PFSK-1 (cell line): Measurements from ENCODE around the gene FBXO21.

Experiments
- POLR2AphosphoS5 ChIP-seq: IDR thresholded peaks from 2 replicates; pipeline ENCODE4 v1.6.1; 2012; ENCODE audit warnings: low read depth, mild to moderate bottlenecking, control low read depth, low read length, moderate library complexity
- SIN3A ChIP-seq: IDR thresholded peaks from 2 replicates; pipeline ENCODE4 v1.6.1; 2012; ENCODE audit warnings: mild to moderate bottlenecking, low read length, moderate library complexity, borderline replicate concordance; ENCODE audit not compliant: insufficient read depth
- TAF1 ChIP-seq: IDR thresholded peaks from 2 replicates; pipeline ENCODE4 v1.6.1; 2012; ENCODE audit warnings: low read length, control low read depth, borderline replicate concordance; ENCODE audit not compliant: insufficient read depth
- TF ChIP-seq, protein P1 (sequence below), 2 experiments: IDR thresholded peaks; 2 replicates each; pipeline versions ENCODE4 v1.6.1 to v1.8.0; 2011 to 2012; ENCODE audit warnings: low read depth in 2 of 2, low read length in 2 of 2, control low read depth in 1 of 2, inconsistent platforms in 1 of 2, mild to moderate bottlenecking in 1 of 2, moderate library complexity in 1 of 2; ENCODE audit not compliant: insufficient read depth in 1 of 2

DNA sequence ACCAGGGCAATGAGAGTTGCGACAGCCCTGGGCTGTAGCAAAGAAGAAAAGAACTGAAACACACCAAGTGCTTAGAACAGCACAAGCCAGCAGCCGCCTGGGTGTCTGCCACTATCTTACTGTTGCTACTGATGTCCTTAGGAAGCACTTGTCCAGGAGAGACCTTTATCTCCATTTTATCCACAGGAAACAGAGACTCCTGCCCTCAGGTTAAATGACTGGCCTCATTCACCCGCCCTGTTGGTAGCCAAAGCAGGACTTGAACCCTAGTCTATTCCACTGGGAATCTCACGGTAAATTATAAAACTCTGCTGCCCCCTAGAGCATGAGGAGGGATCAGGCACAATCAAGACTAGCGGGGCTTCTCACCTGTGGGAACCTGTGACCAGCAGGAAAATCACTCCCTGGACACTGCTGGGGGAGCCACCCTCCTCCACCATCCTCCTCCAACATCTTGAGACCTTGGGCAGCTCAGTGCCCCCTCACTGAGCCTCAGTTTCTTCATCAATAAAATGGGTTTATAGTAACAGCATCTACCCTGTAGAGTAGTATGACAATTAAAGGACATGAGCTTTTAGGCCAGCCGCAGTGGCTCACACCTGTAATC is 70.6 kb downstream of the FBXO21 start:
- no peak for TF ChIP-seq TAF1
- no peak for TF ChIP-seq POLR2AphosphoS5
- no peak for TF ChIP-seq SIN3A
- TF ChIP-seq, protein P1, sequence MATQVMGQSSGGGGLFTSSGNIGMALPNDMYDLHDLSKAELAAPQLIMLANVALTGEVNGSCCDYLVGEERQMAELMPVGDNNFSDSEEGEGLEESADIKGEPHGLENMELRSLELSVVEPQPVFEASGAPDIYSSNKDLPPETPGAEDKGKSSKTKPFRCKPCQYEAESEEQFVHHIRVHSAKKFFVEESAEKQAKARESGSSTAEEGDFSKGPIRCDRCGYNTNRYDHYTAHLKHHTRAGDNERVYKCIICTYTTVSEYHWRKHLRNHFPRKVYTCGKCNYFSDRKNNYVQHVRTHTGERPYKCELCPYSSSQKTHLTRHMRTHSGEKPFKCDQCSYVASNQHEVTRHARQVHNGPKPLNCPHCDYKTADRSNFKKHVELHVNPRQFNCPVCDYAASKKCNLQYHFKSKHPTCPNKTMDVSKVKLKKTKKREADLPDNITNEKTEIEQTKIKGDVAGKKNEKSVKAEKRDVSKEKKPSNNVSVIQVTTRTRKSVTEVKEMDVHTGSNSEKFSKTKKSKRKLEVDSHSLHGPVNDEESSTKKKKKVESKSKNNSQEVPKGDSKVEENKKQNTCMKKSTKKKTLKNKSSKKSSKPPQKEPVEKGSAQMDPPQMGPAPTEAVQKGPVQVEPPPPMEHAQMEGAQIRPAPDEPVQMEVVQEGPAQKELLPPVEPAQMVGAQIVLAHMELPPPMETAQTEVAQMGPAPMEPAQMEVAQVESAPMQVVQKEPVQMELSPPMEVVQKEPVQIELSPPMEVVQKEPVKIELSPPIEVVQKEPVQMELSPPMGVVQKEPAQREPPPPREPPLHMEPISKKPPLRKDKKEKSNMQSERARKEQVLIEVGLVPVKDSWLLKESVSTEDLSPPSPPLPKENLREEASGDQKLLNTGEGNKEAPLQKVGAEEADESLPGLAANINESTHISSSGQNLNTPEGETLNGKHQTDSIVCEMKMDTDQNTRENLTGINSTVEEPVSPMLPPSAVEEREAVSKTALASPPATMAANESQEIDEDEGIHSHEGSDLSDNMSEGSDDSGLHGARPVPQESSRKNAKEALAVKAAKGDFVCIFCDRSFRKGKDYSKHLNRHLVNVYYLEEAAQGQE (IDR thresholded peaks at IDR 0.05; ENCODE audit: insufficient read depth in 1 of 2, low read depth in 2 of 2, low read length in 2 of 2) = no peak
